ENCODE measurements around the gene KCNC2.

KCNC2 gene

DNA sequence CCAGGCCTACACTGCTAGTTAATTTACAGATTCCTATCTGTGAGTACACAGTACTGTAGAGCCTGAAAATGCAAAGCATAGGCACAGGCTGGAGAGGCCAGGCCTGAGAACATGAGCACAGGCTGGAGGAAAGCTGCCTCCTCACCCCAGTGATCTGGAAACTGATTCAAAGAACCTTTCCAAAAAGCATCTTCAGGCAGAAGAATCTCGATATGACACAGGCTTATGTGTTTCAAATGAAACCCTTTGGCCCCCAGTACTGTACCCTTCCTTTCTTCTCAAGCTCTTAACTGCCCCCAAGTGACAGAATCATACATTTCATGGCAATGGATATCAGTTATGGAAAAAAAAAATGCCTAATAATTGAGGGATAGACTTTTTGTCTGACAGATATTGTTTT lies 122.0 kb downstream of the KCNC2 start:
- DNase-seq (ENCODE audit: low spot score): no peak
- in situ Hi-C loops (cut with MboI; ENCODE audit: low pct_unique_long_range_greater_than_20kb, low sequenced_read_pairs, unreplicated experiment): no loop called here
- TF ChIP-seq, protein P1, sequence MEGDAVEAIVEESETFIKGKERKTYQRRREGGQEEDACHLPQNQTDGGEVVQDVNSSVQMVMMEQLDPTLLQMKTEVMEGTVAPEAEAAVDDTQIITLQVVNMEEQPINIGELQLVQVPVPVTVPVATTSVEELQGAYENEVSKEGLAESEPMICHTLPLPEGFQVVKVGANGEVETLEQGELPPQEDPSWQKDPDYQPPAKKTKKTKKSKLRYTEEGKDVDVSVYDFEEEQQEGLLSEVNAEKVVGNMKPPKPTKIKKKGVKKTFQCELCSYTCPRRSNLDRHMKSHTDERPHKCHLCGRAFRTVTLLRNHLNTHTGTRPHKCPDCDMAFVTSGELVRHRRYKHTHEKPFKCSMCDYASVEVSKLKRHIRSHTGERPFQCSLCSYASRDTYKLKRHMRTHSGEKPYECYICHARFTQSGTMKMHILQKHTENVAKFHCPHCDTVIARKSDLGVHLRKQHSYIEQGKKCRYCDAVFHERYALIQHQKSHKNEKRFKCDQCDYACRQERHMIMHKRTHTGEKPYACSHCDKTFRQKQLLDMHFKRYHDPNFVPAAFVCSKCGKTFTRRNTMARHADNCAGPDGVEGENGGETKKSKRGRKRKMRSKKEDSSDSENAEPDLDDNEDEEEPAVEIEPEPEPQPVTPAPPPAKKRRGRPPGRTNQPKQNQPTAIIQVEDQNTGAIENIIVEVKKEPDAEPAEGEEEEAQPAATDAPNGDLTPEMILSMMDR (IDR thresholded peaks at IDR 0.05; ENCODE audit: extremely low read depth, insufficient read depth, missing control alignments): peak; percentile 13

DNA sequence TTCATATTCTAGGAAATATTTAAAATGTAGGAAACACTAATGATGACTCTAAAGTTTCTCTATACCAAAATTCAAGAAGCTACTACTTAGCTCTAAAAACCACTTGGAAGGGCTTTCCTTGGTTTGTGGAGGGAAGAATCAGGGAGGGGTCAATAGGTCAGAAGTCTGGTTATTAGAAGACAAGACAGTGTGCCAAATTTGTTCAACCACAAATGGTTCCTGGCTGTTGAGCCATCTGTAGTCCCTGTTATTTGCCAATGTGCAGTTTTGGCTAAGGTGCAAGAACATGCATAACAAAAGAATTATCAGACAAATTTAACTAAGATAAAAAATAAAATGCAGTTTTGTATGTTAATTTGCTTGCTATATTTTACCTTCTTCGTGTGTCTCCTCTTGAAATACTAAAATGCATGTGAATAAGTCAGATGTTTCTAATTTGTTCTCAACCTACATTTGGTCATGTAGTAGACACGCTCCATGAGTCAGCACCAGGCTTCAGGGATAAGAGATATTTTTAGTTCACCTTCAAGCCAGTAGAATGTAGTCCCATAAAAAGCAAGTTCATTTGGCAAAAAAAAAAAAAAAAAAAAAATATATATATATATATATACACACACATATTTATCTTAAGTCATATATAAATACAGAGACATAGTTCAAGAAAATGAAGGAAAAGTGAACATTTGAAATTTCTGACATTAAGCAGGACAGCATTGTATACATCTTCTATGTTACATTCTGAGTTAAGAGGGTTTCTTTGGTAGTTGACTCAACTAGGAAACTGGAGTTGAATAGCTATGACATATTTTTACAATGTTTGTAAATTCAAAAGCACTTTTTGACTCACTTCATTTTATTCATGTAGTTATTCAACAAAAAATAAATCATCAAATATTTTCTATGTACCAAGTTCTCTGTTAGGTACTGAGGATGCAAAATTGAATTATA lies 123.3 kb downstream of the KCNC2 start:
- DNase-seq (ENCODE audit: low spot score): no peak
- TF ChIP-seq, protein P1 (IDR thresholded peaks at IDR 0.05; ENCODE audit: extremely low read depth, insufficient read depth, missing control alignments): no peak
- in situ Hi-C loops (cut with MboI; ENCODE audit: low pct_unique_long_range_greater_than_20kb, low sequenced_read_pairs, unreplicated experiment): no loop called here

DNA sequence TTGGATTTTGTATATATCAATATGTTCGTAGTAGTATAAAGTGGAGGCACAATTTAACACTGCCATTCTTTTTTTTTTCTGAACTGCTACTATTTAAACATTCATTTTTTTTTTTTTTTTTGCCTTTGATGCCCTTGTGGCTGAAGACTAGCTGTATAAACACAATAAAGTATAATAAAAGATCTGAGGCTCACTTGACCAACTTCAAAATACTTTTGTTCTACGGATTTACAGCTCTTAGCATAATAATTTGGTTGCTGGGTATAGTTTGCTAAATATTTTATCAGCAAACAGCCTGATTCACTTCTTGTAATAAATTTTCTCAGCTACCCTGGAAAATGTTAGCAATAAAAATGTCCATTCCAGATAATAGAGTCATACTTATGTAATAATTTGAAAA lies 128.3 kb downstream of the KCNC2 start:
- no peak for DNase-seq (ENCODE audit: low spot score)
- in situ Hi-C loops (cut with MboI; ENCODE audit: low pct_unique_long_range_greater_than_20kb, low sequenced_read_pairs, unreplicated experiment): no loop called here

GRCh38 chr12:75080582-75080981 lies 129.1 kb downstream of the KCNC2 start:
- no peak for DNase-seq (ENCODE audit: low spot score)
- TF ChIP-seq, protein P1 (IDR thresholded peaks at IDR 0.05; ENCODE audit: extremely low read depth, insufficient read depth, missing control alignments): no peak
- in situ Hi-C loops (cut with MboI; ENCODE audit: low pct_unique_long_range_greater_than_20kb, low sequenced_read_pairs, unreplicated experiment): no loop called here

More for the DNA sequence above, 128.3 kb downstream of the KCNC2 start:
- TF ChIP-seq, protein P1 (IDR thresholded peaks at IDR 0.05; ENCODE audit: extremely low read depth, insufficient read depth, missing control alignments): no peak

DNA sequence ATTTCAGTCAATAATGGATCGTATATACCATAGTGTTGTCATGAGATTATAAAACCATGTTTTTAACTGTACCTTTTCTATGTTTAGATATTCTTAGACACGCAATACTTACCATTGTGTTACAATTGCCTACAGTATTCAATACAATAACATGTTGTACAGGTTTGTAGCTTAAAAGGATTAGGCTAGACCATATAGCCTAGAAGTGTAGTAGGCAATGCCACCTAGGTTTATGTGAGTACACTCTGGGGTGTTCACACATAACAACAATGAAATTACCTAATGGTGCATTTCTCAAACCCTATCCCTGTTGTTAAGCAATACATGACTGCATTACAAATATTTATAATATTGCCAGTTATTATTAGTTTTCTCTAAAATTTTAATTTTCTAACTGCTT lies 144.2 kb downstream of the KCNC2 start:
- DNase-seq (ENCODE audit: low spot score): no peak
- in situ Hi-C loops (cut with MboI; ENCODE audit: low pct_unique_long_range_greater_than_20kb, low sequenced_read_pairs, unreplicated experiment): no loop called here
- TF ChIP-seq, protein P1 (IDR thresholded peaks at IDR 0.05; ENCODE audit: extremely low read depth, insufficient read depth, missing control alignments): no peak

GRCh38 chr12:75062691-75063090 lies 146.9 kb downstream of the KCNC2 start:
- DNase-seq (ENCODE audit: low spot score): no peak
- in situ Hi-C loops (cut with MboI; ENCODE audit: low pct_unique_long_range_greater_than_20kb, low sequenced_read_pairs, unreplicated experiment): no loop called here
- TF ChIP-seq, protein P1 (IDR thresholded peaks at IDR 0.05; ENCODE audit: extremely low read depth, insufficient read depth, missing control alignments): no peak

Measured in GM13977 (cell line).